ENCODE results near the gene ELANE.

The ELANE gene

DNA sequence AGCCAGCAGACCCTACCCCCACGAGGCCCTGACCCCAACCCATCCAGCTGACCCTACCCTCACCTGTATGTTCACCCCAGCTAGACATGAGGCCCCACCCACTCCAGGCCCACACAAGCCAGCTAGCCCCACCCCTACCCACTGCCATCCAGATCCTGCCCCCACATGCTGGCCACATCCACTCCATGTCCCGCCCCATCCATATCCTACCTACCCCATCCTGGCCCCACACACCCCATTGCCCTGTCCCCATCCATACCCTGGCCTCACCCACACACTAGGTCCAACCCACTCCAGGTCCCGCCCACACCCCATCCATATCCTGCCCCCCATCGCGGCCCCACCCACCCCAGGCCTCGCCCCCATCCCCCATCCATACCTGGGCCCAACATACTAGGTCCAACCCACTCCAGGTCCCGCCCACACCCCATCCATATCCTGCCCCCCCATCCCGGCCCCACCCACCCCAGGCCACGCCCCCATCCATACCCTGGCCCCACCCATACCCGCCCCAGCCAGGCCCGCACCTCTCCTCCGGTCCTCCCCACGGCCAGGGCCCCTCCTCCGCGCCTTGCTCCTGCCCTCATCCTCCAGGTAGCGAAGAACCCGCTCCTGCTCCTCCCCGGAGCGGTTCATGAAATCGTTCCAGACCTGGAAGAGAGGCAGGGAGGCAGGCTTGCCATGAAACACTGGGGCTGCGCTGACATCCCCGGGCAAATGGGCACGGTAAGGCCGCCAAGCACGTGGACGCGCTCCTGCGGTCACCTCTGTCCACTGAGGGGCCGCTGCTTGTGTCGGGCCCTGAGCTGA is 48.4 kb downstream of the ELANE start:
- no peak for DNase-seq

DNA sequence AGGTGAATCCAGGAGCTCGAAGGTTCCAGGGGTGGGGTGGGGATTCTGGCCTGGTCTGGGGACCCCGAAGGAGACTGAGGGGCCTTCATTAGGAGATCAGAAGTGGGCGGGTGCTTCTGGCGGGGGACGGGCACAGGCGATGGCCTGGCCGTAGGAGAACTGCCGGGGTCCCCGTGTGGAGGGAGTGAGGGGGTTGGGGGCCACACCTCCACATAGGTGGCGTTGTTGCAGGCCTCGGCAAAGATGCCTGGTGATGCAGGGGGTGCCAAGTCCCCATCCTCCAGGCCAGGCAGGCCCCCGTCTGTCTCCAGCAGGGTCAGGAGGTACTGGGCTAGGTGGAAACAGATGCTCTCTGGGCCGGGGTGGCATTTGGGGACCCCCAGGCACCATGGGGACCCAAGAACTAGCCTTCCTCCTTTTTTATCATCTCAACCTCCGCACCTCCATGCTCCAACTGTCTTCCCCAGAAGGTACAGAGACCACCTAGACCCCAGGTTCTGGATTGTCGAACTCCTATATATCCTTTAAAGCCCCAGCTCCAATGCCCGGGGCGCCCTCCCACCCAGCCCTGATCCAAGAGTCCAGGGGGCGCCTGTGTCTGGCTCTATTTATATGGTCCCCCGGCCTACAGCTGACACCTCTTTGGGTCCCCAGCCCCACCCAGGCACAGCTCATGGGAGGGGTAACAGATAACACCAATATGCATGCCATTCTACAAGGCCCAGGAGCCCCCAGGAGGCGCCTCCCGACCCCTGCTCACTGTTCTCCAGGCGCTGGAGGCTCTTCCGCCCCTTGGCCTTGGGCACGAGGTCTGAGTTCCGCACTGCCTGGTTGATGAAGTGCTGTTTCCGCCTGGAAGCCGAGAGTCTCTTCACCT is 49.4 kb downstream of the ELANE start:
- no peak for DNase-seq

DNA sequence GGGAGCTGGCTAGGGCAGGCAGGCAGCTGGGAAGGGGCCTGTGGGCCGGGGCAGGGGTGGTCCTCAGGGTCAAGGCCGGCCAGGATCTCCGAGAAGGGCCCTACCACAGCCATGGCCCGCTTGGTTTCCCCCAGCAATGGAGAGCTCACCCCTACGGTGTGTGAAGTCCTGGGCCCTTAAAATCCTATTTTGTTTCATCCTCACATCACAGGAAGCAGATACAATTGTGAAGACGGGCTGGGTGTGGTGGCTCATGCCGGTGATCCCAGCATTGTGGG is 49.9 kb downstream of the ELANE start:
- no peak for DNase-seq

DNA sequence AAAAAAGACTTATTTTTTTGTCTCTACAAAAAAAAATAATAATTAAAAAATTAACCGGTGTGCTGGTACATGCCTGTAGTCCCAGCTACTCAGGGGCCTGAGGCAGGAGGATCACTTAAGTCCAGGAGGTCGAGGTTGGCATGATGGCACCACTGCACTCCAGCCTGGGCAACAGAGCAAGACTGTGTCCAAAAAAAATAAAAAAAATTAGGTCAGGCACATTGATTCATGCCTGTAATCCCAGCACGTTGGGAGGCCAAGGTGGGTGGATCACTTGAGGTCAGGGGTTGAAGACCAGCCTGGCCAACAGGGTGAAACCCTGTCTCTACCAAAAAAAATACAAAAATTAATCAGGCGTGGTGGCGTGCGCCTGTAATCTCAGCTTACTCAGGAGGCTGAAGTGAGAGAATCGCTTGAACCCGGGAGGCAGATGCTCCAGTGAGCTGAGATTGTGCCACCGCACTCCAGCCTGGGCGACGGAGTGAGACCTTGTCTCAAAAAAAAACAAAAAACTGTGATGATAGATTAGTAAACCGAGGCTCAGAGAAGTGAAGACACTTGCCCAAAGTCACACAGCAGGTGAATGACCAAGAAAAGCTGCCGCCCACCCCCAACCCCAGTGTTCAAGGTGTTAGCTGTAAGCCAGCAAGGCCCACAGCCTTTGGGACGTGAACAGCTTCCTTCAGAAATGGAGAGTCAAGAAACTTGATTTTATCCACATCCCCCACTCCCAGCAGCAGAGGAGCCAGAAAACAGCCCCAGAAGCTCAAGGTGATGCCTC is 50.5 kb downstream of the ELANE start:
- no peak for DNase-seq

DNA sequence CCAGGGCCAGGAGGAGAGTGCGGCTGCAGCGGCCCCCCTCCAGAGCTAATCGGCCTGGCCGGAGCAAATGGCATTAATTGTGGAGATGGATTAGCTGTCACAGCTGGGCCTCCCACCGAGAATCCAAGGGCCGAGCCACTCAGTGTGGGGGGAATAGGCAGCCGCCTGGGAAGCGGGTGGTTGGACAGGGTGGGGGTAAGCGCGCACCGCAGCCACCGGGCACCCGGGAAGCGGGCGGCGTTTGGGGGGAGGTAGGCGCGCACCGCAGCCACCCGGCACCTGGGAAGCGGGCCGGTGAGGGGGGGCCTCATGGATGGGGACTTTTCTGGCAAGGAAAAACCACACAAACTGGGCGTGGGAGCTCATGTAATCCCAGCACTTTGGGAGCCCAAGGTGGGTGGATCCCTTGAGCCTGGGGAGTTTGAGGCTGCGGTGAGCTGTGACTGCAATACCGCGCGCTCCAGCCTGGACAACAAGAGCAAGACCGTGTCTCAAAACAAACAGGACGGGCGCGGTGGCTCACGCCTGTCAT is 51.2 kb downstream of the ELANE start:
- DNase-seq, result no peak

DNA sequence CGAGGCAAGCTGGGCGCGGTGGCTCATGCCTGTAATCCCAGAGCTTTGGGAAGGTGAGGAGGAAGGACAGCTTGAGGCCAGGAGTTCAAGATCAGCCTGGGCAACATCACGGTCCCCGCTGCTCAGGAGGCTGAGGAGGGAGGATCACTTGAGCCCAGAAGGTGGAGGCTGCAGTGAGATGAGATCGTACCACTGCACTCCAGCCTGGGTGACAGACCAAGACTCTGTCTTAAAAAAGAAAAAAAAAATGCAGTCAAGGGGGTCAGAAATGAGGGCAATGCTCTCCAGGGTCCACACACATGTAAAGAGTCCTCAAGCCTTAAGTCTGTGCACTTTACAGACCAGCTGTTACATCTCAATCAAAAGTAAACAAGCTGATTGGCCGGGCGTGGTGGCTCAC is 52.4 kb downstream of the ELANE start:
- DNase-seq, result no peak

All from activated CD8-positive, alpha-beta memory T cell treated with anti-CD3 and anti-CD28 coated beads, Interleukin-2, amount 50 U/mL, for 48 hours (primary cell).